ELF-1 (cell line): ENCODE data around the gene TMEM132E.

Source experiments
- DNase-seq: peaks from one replicate; pipeline ENCODE4 v3.0.0-alpha.2; 2016; ENCODE audit warnings: low read depth, low spot score

TMEM132E gene

GRCh38 chr17:34601416-34601815, 22.0 kb downstream of the TMEM132E start:
- peak; percentile 77 for DNase-seq

GRCh38 chr17:34603974-34604373, 24.6 kb downstream of the TMEM132E start:
- no peak for DNase-seq

- DNase-seq = no peak
These were observed 27.4 kb downstream of the TMEM132E start for GRCh38 chr17:34606763-34607162.

GRCh38 chr17:34607917-34608316, 28.5 kb downstream of the TMEM132E start:
- DNase-seq = peak; percentile 52

- DNase-seq = peak; percentile 67
These were observed 29.8 kb downstream of the TMEM132E start for GRCh38 chr17:34609210-34609609.

- DNase-seq = no peak
These were observed 30.7 kb downstream of the TMEM132E start for GRCh38 chr17:34610039-34610438.

- no peak for DNase-seq
These were observed 31.1 kb downstream of the TMEM132E start for GRCh38 chr17:34610506-34610905.

- DNase-seq = peak; percentile 64
These were observed 34.0 kb downstream of the TMEM132E start for GRCh38 chr17:34613064-34614019.

GRCh38 chr17:34614698-34615097, 35.3 kb downstream of the TMEM132E start:
- no peak for DNase-seq

GRCh38 chr17:34615326-34615725, 35.9 kb downstream of the TMEM132E start:
- DNase-seq = no peak

GRCh38 chr17:34616148-34616547, 36.8 kb downstream of the TMEM132E start:
- DNase-seq = peak; percentile 43

GRCh38 chr17:34617398-34617797, 38.0 kb downstream of the TMEM132E start:
- no peak for DNase-seq

- no peak for DNase-seq
These were observed 40.4 kb downstream of the TMEM132E start for GRCh38 chr17:34619687-34620217.

GRCh38 chr17:34620458-34620857, 41.1 kb downstream of the TMEM132E start:
- peak; percentile 47 for DNase-seq

GRCh38 chr17:34622862-34623623, 43.7 kb downstream of the TMEM132E start:
- no peak for DNase-seq

GRCh38 chr17:34623856-34624766, 44.7 kb downstream of the TMEM132E start:
- DNase-seq = no peak

GRCh38 chr17:34624767-34625383, 45.5 kb downstream of the TMEM132E start:
- DNase-seq = no peak

- DNase-seq = peak; percentile 72
These were observed 46.8 kb downstream of the TMEM132E start for GRCh38 chr17:34626121-34626681.

- DNase-seq = no peak
These were observed 49.5 kb downstream of the TMEM132E start for GRCh38 chr17:34628879-34629278.

GRCh38 chr17:34633351-34633750, 54.0 kb downstream of the TMEM132E start:
- DNase-seq = no peak
